Colonic mucosa (tissue), 4 donors: ENCODE results near the gene CCDC9B. TPM values are rescaled to one million over a fixed set of nuclear protein-coding genes. Genes with fewer than 3 reads are reported as not detected.

Source experiments
- DNase-seq: peaks from one replicate; pipeline ENCODE4 v3.0.0-alpha.2; 2020
- H3K27ac ChIP-seq: fragments of 200-600 bp; one replicate; pipeline ENCODE4 v1.8.0; 2021
- H3K27me3 ChIP-seq: fragments of 200-600 bp; one replicate; pipeline ENCODE4 v1.8.0; 2021
- H3K36me3 ChIP-seq: fragments of 200-600 bp; one replicate; pipeline ENCODE4 v1.8.0; 2021
- H3K4me1 ChIP-seq: fragments of 200-600 bp; one replicate; pipeline ENCODE4 v1.8.0; 2021; ENCODE audit warnings: mild to moderate bottlenecking
- H3K4me3 ChIP-seq: fragments of 200-600 bp; one replicate; pipeline ENCODE4 v1.8.0; 2021
- H3K9ac ChIP-seq, 2 donors: one replicate each; pipeline ENCODE4 v1.7.0; 2013; ENCODE audit warnings: control low read depth in 2 of 2, low read depth in 2 of 2, low read length in 2 of 2
- H3K9me3 ChIP-seq: fragments of 200-600 bp; one replicate; pipeline ENCODE4 v1.8.0; 2021
- CTCF ChIP-seq: fragments of 200-600 bp; IDR thresholded peaks from one replicate; pipeline ENCODE4 v1.8.0; 2022; ENCODE audit warnings: antibody characterized with exemption, mild to moderate bottlenecking
- intact Hi-C: fragments of 100-400 bp; cut with DNase I; formaldehyde crosslinking; loops from one replicate; pipeline ENCODE4 v1.14.1; 2022
- total RNA-seq, 2 donors: library from RNA; stranded (reverse); fragmentation: NEBNext Ultra II Directional in 1 of 2; extraction: Animal tissue kit (Norgen Biotek cat#: 25700) in 1 of 2; gene quantifications; one replicate each; pipeline ENCODE4 v1.2.1, GENCODE V29; 2021
- donor health status: healthy.
- donor health status: DM: no; HTN: no; CAD: no.
- donor health status: DM: no; HTN: no; CAD: no.

Gene CCDC9B
- total RNA-seq, 2 donors from 2014 or later: 13.1 to 28.7 TPM

GRCh38 chr15:40343512-40343911 lies 2.8 kb upstream of the CCDC9B start:
- intact Hi-C loops: no loop called here
- Histone ChIP-seq H3K9me3 (no peaks in the 10 kb centered on the region), H3K4me1 (peaks cover 30% of the 10 kb centered on the region), H3K27ac (peak overlapping the region; percentile 74), H3K27me3 (no peaks in the 10 kb centered on the region), H3K4me3 (no peak overlapping the region), H3K36me3 (no peaks in the 10 kb centered on the region), H3K9ac (peak overlapping the region; percentile 37 to 99)
- no peak for TF ChIP-seq CTCF
- DNase-seq: no peak

- Histone ChIP-seq H3K36me3 (no peaks in the 10 kb centered on the region), H3K27ac (peak overlapping the region; percentile 74), H3K9me3 (no peaks in the 10 kb centered on the region), H3K27me3 (no peaks in the 10 kb centered on the region), H3K9ac (peak overlapping the region in 1 of 2 donors; percentile 99), H3K4me3 (no peak overlapping the region), H3K4me1 (peaks cover 30% of the 10 kb centered on the region)
- TF ChIP-seq CTCF: no peak
- intact Hi-C loops: no loop called here
- no peak for DNase-seq
Observed at GRCh38 chr15:40342416-40343320, 1.9 kb upstream of the CCDC9B start.

GRCh38 chr15:40340038-40340739 lies 550 bp downstream of the CCDC9B start:
- Histone ChIP-seq H3K27me3 (no peaks in the 10 kb centered on the region), H3K27ac (peak overlapping the region; percentile 87), H3K4me3 (peak overlapping the region; percentile 29), H3K9me3 (no peaks in the 10 kb centered on the region), H3K9ac (peak overlapping the region; percentile 71 to 74), H3K36me3 (no peaks in the 10 kb centered on the region), H3K4me1 (peaks cover 29% of the 10 kb centered on the region)
- DNase-seq: peak; percentile 71
- intact Hi-C loops: no loop called here
- no peak for TF ChIP-seq CTCF

GRCh38 chr15:40339621-40339945 lies 1.2 kb downstream of the CCDC9B start:
- no peak for TF ChIP-seq CTCF
- Histone ChIP-seq H3K9ac (peak overlapping the region; percentile 71 to 74), H3K4me1 (peaks cover 26% of the 10 kb centered on the region), H3K4me3 (peak overlapping the region; percentile 29), H3K9me3 (no peaks in the 10 kb centered on the region), H3K36me3 (no peaks in the 10 kb centered on the region), H3K27me3 (no peaks in the 10 kb centered on the region), H3K27ac (peak overlapping the region; percentile 87)
- intact Hi-C loops: no loop called here
- no peak for DNase-seq

- peak overlapping the region; percentile 87 for H3K27ac ChIP-seq
- DNase-seq: peak; percentile 26
Observed at GRCh38 chr15:40338921-40339620, 1.7 kb downstream of the CCDC9B start.

More at GRCh38 chr15:40338921-40339620, 1.7 kb downstream of the CCDC9B start:
- Histone ChIP-seq H3K36me3 (no peaks in the 10 kb centered on the region), H3K27me3 (no peaks in the 10 kb centered on the region), H3K9me3 (no peaks in the 10 kb centered on the region), H3K4me3 (peak overlapping the region; percentile 29), H3K9ac (peak overlapping the region; percentile 71 to 74), H3K4me1 (peaks cover 28% of the 10 kb centered on the region)
- intact Hi-C loops: no loop called here
- no peak for TF ChIP-seq CTCF
